Fibroblast of the aortic adventitia (primary cell): Measurements from ENCODE around the gene DPF1. TPM values are rescaled to one million over a fixed set of nuclear protein-coding genes. Genes with fewer than 3 reads are reported as not detected.

Source experiments
- DNase-seq: peaks from one replicate; pipeline ENCODE4 v3.0.0-alpha.2; 2010; ENCODE audit warnings: low read depth
- H3K4me3 ChIP-seq: 2 replicates; pipeline ENCODE4 v1.5.1; 2011; ENCODE audit warnings: low read depth, mild to moderate bottlenecking, control low read depth, low read length, moderate library complexity
- CTCF ChIP-seq: IDR thresholded peaks from 2 replicates; pipeline ENCODE4 v1.5.1; 2011; ENCODE audit warnings: mild to moderate bottlenecking, low read length, control low read depth, inconsistent platforms; ENCODE audit not compliant: insufficient read depth
- total RNA-seq: library from RNA; depleted of rRNA; stranded (reverse); fragments of >200 nt; gene quantifications from 2 replicates; pipeline ENCODE4 v1.2.3, GENCODE V29; 2012; ENCODE audit warnings: low replicate concordance

Gene DPF1
- total RNA-seq, 1 donor = 2.7 TPM

- H3K4me3 ChIP-seq = no peak overlapping the region
- no peak for TF ChIP-seq CTCF
- DNase-seq = peak; percentile 22
These were observed 13.5 kb downstream of the DPF1 start for GRCh38 chr19:38210458-38210987.

- DNase-seq = peak; percentile 37
- peak overlapping the region; percentile 40 for H3K4me3 ChIP-seq
- TF ChIP-seq CTCF = no peak
These were observed 14.2 kb downstream of the DPF1 start for GRCh38 chr19:38209671-38210457.

GRCh38 chr19:38209152-38209551, 14.9 kb downstream of the DPF1 start:
- no peak for TF ChIP-seq CTCF
- peak overlapping the region; percentile 40 for H3K4me3 ChIP-seq
- DNase-seq = no peak

GRCh38 chr19:38208571-38208970, 15.5 kb downstream of the DPF1 start:
- no peak overlapping the region for H3K4me3 ChIP-seq
- no peak for DNase-seq
- no peak for TF ChIP-seq CTCF

- DNase-seq = no peak
- no peak overlapping the region for H3K4me3 ChIP-seq
- no peak for TF ChIP-seq CTCF
These were observed 16.5 kb downstream of the DPF1 start for GRCh38 chr19:38207543-38207942.

GRCh38 chr19:38206928-38207327, 17.1 kb downstream of the DPF1 start:
- TF ChIP-seq CTCF = no peak
- no peak for DNase-seq
- H3K4me3 ChIP-seq = no peak overlapping the region
